GM23338 (cell line): Measurements from ENCODE around the gene TARS2. TPM values are rescaled to one million over a fixed set of nuclear protein-coding genes. Genes with fewer than 3 reads are reported as not detected.

Experiments used
- ATAC-seq: fragments of 200-7000 bp; cut with Tn5 transposase; 3 replicates; pipeline ENCODE4 v1.9.1; 2020
- DNase-seq: peaks from one replicate; pipeline ENCODE4 v3.0.0-alpha.2; 2015; ENCODE audit warnings: low spot score
- H2AFZ ChIP-seq: fragments of 200-600 bp; sonication (generic); 2 replicates; pipeline ENCODE4 v1.8.0; 2016; ENCODE audit warnings: antibody characterized with exemption, mild to moderate bottlenecking, moderate library complexity
- H3F3A ChIP-seq: fragments of 200-600 bp; sonication (generic); replicated peaks from 2 replicates; pipeline ENCODE4 v1.8.0; 2017; ENCODE audit warnings: antibody characterized with exemption, mixed run types, low read depth
- H3K27ac ChIP-seq: fragments of 200-600 bp; sonication (generic); 2 replicates; pipeline ENCODE4 v1.6.1; 2016; ENCODE audit warnings: low read depth
- H3K27me3 ChIP-seq: fragments of 200-600 bp; sonication (generic); 2 replicates; pipeline ENCODE4 v1.8.0; 2016; ENCODE audit warnings: mild to moderate bottlenecking, mixed run types, moderate library complexity; ENCODE audit not compliant: insufficient read depth
- H3K36me3 ChIP-seq: fragments of 200-600 bp; sonication (generic); 2 replicates; pipeline ENCODE4 v1.8.0; 2016; ENCODE audit warnings: mild to moderate bottlenecking; ENCODE audit not compliant: insufficient read depth
- H3K4me1 ChIP-seq: fragments of 200-600 bp; sonication (generic); 2 replicates; pipeline ENCODE4 v1.8.0; 2016; ENCODE audit warnings: mild to moderate bottlenecking, moderate library complexity; ENCODE audit not compliant: insufficient read depth
- H3K4me2 ChIP-seq: fragments of 200-600 bp; sonication (generic); 2 replicates; pipeline ENCODE4 v1.7.1; 2017; ENCODE audit warnings: mixed run types
- H3K4me3 ChIP-seq: fragments of 200-600 bp; sonication (generic); 2 replicates; pipeline ENCODE4 v1.6.1; 2016; ENCODE audit warnings: mixed run types
- H3K79me2 ChIP-seq: fragments of 200-600 bp; sonication (generic); replicated peaks from 2 replicates; pipeline ENCODE4 v1.8.0; 2017; ENCODE audit warnings: mild to moderate bottlenecking; ENCODE audit not compliant: insufficient read depth
- H3K9me2 ChIP-seq: fragments of 200-600 bp; sonication (generic); 2 replicates; pipeline ENCODE4 v1.8.0; 2017; ENCODE audit not compliant: insufficient read depth
- H4K20me1 ChIP-seq: fragments of 200-600 bp; sonication (generic); replicated peaks from 2 replicates; pipeline ENCODE4 v1.8.0; 2017; ENCODE audit warnings: mild to moderate bottlenecking; ENCODE audit not compliant: insufficient read depth
- H3K27ac Mint-ChIP-seq: 2 replicates; pipeline ENCODE4 v1.8.0; 2020; ENCODE audit warnings: inconsistent platforms, mild to moderate bottlenecking, moderate library complexity, mixed read lengths
- H3K27me3 Mint-ChIP-seq: 3 replicates; pipeline ENCODE4 v1.8.0; 2022; ENCODE audit warnings: low read depth, mild to moderate bottlenecking, moderate library complexity, mixed read lengths, inconsistent platforms; ENCODE audit not compliant: insufficient read depth, poor library complexity
- H3K36me3 Mint-ChIP-seq: 3 replicates; pipeline ENCODE4 v1.8.0; 2021; ENCODE audit warnings: low read depth, mild to moderate bottlenecking, inconsistent platforms, moderate library complexity, mixed read lengths
- H3K4me1 Mint-ChIP-seq: 3 replicates; pipeline ENCODE4 v1.8.0; 2020; ENCODE audit warnings: mild to moderate bottlenecking, inconsistent platforms, mixed read lengths
- H3K4me3 Mint-ChIP-seq: 3 replicates; pipeline ENCODE4 v1.8.0; 2021; ENCODE audit warnings: moderate library complexity, mild to moderate bottlenecking, inconsistent platforms, mixed read lengths
- H3K9me3 Mint-ChIP-seq: 3 replicates; pipeline ENCODE4 v1.8.0; 2020; ENCODE audit warnings: moderate library complexity, mild to moderate bottlenecking, inconsistent platforms, mixed read lengths
- CREB1 ChIP-seq: fragments of 250-450 bp; sonication (Bioruptor Pico); IDR thresholded peaks from 2 replicates; pipeline ENCODE4 v1.5.0; 2020; ENCODE audit warnings: low read depth, mild to moderate bottlenecking, moderate library complexity
- CTCF ChIP-seq, 2 experiments: fragments of 200-600 bp in 1 of 2; sonication (generic) in 1 of 2; conservative IDR thresholded peaks; 2 replicates each; pipeline versions ENCODE4 v1.5.1 to v1.6.1; 2016 to 2017; ENCODE audit warnings: antibody characterized with exemption in 2 of 2, low read depth in 2 of 2, mild to moderate bottlenecking in 2 of 2, moderate library complexity in 1 of 2
- ETS1 ChIP-seq: IDR thresholded peaks from 2 replicates; pipeline ENCODE4 v1.6.1; 2016; ENCODE audit warnings: antibody characterized with exemption
- EZH2 ChIP-seq: fragments of 200-600 bp; sonication (generic); IDR thresholded peaks from one replicate; pipeline ENCODE4 v1.8.0; 2017; ENCODE audit warnings: antibody characterized with exemption, mild to moderate bottlenecking, low read depth; ENCODE audit not compliant: unreplicated experiment
- EZH2phosphoT487 ChIP-seq: fragments of 200-600 bp; sonication (generic); IDR thresholded peaks from one replicate; pipeline ENCODE4 v1.8.1; 2018; ENCODE audit warnings: antibody characterized with exemption; ENCODE audit not compliant: unreplicated experiment
- JUNB ChIP-seq: IDR thresholded peaks from one replicate; pipeline ENCODE4 v1.6.1; 2016; ENCODE audit warnings: antibody characterized with exemption; ENCODE audit not compliant: unreplicated experiment
- NANOG ChIP-seq: IDR thresholded peaks from 2 replicates; pipeline ENCODE4 v1.6.1; 2016; ENCODE audit warnings: antibody characterized with exemption, borderline replicate concordance
- REST ChIP-seq: IDR thresholded peaks from one replicate; pipeline ENCODE4 v1.6.1; 2018; ENCODE audit warnings: antibody characterized with exemption; ENCODE audit not compliant: unreplicated experiment
- STAT1 ChIP-seq: IDR thresholded peaks from one replicate; pipeline ENCODE4 v1.6.1; 2016; ENCODE audit warnings: antibody characterized with exemption; ENCODE audit not compliant: unreplicated experiment
- ZNF114 ChIP-seq: fragments of 250-450 bp; sonication (Bioruptor Pico); IDR thresholded peaks from 2 replicates; pipeline ENCODE4 v1.5.0; 2020; ENCODE audit warnings: mild to moderate bottlenecking, moderate library complexity
- ZNF462 ChIP-seq: fragments of 250-450 bp; sonication (Bioruptor Pico); IDR thresholded peaks from 2 replicates; pipeline ENCODE4 v1.5.0; 2020; ENCODE audit warnings: mild to moderate bottlenecking, moderate library complexity
- polyA plus RNA-seq: library from polyadenylated mRNA; unstranded; fragments of >200 nt; fragmentation: Nextera tagmentation; extraction: Ambion mirVana; gene quantifications from 2 replicates; pipeline ENCODE4 v1.2.1, GENCODE V29; 2016
- total RNA-seq: library from RNA; depleted of rRNA; stranded (reverse); fragments of >200 nt; shearing (Covaris generic); gene quantifications from 2 replicates; pipeline ENCODE4 v1.2.3, GENCODE V29; 2014

The TARS2 gene
- total and polyA plus RNA-seq, 2 experiments from 2014 or later, result 19.5 to 28.4 TPM

GRCh38 chr1:150546294-150546937 is 59.2 kb downstream of the TARS2 start (continued):
- TF ChIP-seq ETS1, result no peak
- no peak for TF ChIP-seq CREB1 (CRISPR knock-in tag)

GRCh38 chr1:150548324-150548631 is 61.1 kb downstream of the TARS2 start:
- Histone ChIP-seq H3K4me1 (peaks cover 11% of the 10 kb centered on the region; the same call in 1 of the 2 replicates), H2AFZ (peak overlapping the region; percentile 99), H4K20me1 (no peaks in the 10 kb centered on the region), H3K27ac (no peak overlapping the region), H3K79me2 (no peaks in the 10 kb centered on the region), H3K4me2 (peak overlapping the region; percentile 89), H3F3A (peaks cover 9% of the 10 kb centered on the region), H3K36me3 (no peaks in the 10 kb centered on the region), H3K9me2 (no peaks in the 10 kb centered on the region), H3K27me3 (peaks cover 30% of the 10 kb centered on the region), H3K4me3 (peak overlapping the region; percentile 83)
- Mint-ChIP-seq H3K27me3 (peaks cover 32% of the 10 kb centered on the region), H3K36me3 (no peaks in the 10 kb centered on the region; the same call in 2 of the 3 replicates), H3K4me3 (peak overlapping the region; percentile 74), H3K27ac (no peak overlapping the region), H3K4me1 (peaks cover 24% of the 10 kb centered on the region), H3K9me3 (no peaks in the 10 kb centered on the region)
- no peak for ATAC-seq
- DNase-seq, result no peak
- TF ChIP-seq EZH2phosphoT487 (no peak), JUNB (no peak), NANOG (no peak), CTCF (conservative IDR thresholded peaks at IDR 0.05; ENCODE audit: low read depth in 2 of 2) (no peak), ETS1 (no peak), ZNF114 (CRISPR knock-in tag) (no peak), REST (no peak), STAT1 (no peak), CREB1 (CRISPR knock-in tag) (no peak), EZH2 (no peak), ZNF462 (CRISPR knock-in tag) (no peak)
